ENCODE measurements around the gene IL20RA.
"Not testable (repeated sequence)": the region's sequence is repeated elsewhere in the genome, so short reads cannot be mapped to it uniquely, and the experiment has no call there.

IL20RA gene

GRCh38 chr6:136982928-136983327 is 61.8 kb downstream of the IL20RA start:
- H3K4me3 ChIP-seq (ENCODE audit: low read depth, low read length): no peak overlapping the region
- TF ChIP-seq CTCF (IDR thresholded peaks at IDR 0.05): no peak
- no peak overlapping the region for H3K27ac ChIP-seq
- no peaks in the 10 kb centered on the region for H3K79me2 ChIP-seq
- H2AFZ ChIP-seq: no peak overlapping the region
- no peaks in the 10 kb centered on the region for H3K36me3 ChIP-seq (ENCODE audit: control insufficient read depth, insufficient read depth, low read length)
- H3K4me2 ChIP-seq (ENCODE audit: low read length): no peak overlapping the region
- no peaks in the 10 kb centered on the region for H3K27me3 ChIP-seq (ENCODE audit: control insufficient read depth, insufficient read depth, low read length)
- H3K9me3 ChIP-seq (ENCODE audit: control insufficient read depth, low read length): no peaks in the 10 kb centered on the region
- no peak overlapping the region for H3K9ac ChIP-seq
- H3K4me1 ChIP-seq: peaks cover 4% of the 10 kb centered on the region

GRCh38 chr6:136980070-136980469 is 64.7 kb downstream of the IL20RA start:
- H3K79me2 ChIP-seq: no peaks in the 10 kb centered on the region
- no peak overlapping the region for H3K4me2 ChIP-seq (ENCODE audit: low read length)
- TF ChIP-seq CTCF (IDR thresholded peaks at IDR 0.05): no peak
- no peak overlapping the region for H2AFZ ChIP-seq
- no peak overlapping the region for H3K9ac ChIP-seq
- H3K27ac ChIP-seq: no peak overlapping the region
- H3K27me3 ChIP-seq (ENCODE audit: control insufficient read depth, insufficient read depth, low read length): no peaks in the 10 kb centered on the region
- H3K4me3 ChIP-seq (ENCODE audit: low read depth, low read length): no peak overlapping the region
- H3K36me3 ChIP-seq (ENCODE audit: control insufficient read depth, insufficient read depth, low read length): no peaks in the 10 kb centered on the region
- H3K4me1 ChIP-seq: peaks cover 4% of the 10 kb centered on the region
- no peaks in the 10 kb centered on the region for H3K9me3 ChIP-seq (ENCODE audit: control insufficient read depth, low read length)

GRCh38 chr6:136979206-136979605 is 65.6 kb downstream of the IL20RA start:
- no peaks in the 10 kb centered on the region for H3K79me2 ChIP-seq
- H3K4me2 ChIP-seq (ENCODE audit: low read length): no peak overlapping the region
- no peaks in the 10 kb centered on the region for H3K36me3 ChIP-seq (ENCODE audit: control insufficient read depth, insufficient read depth, low read length)
- no peak overlapping the region for H3K27ac ChIP-seq
- no peak for TF ChIP-seq CTCF (IDR thresholded peaks at IDR 0.05)
- H3K9me3 ChIP-seq (ENCODE audit: control insufficient read depth, low read length): no peaks in the 10 kb centered on the region
- peaks cover 4% of the 10 kb centered on the region for H3K4me1 ChIP-seq
- H2AFZ ChIP-seq: no peak overlapping the region
- no peaks in the 10 kb centered on the region for H3K27me3 ChIP-seq (ENCODE audit: control insufficient read depth, insufficient read depth, low read length)
- H3K9ac ChIP-seq: no peak overlapping the region
- H3K4me3 ChIP-seq (ENCODE audit: low read depth, low read length): no peak overlapping the region

GRCh38 chr6:136977075-136977474 is 67.7 kb downstream of the IL20RA start:
- H3K79me2 ChIP-seq: no peaks in the 10 kb centered on the region
- no peak overlapping the region for H2AFZ ChIP-seq
- no peaks in the 10 kb centered on the region for H3K4me1 ChIP-seq
- no peak overlapping the region for H3K4me2 ChIP-seq (ENCODE audit: low read length)
- H3K9me3 ChIP-seq (ENCODE audit: control insufficient read depth, low read length): no peaks in the 10 kb centered on the region
- H3K27me3 ChIP-seq (ENCODE audit: control insufficient read depth, insufficient read depth, low read length): no peaks in the 10 kb centered on the region
- no peaks in the 10 kb centered on the region for H3K36me3 ChIP-seq (ENCODE audit: control insufficient read depth, insufficient read depth, low read length)
- H3K9ac ChIP-seq: no peak overlapping the region
- H3K4me3 ChIP-seq (ENCODE audit: low read depth, low read length): no peak overlapping the region
- H3K27ac ChIP-seq: no peak overlapping the region
- TF ChIP-seq CTCF (IDR thresholded peaks at IDR 0.05): no peak

GRCh38 chr6:136975089-136975715 is 69.6 kb downstream of the IL20RA start:
- no peaks in the 10 kb centered on the region for H3K36me3 ChIP-seq (ENCODE audit: control insufficient read depth, insufficient read depth, low read length)
- no peak overlapping the region for H3K4me2 ChIP-seq (ENCODE audit: low read length)
- H3K4me3 ChIP-seq (ENCODE audit: low read depth, low read length): no peak overlapping the region
- no peak overlapping the region for H3K27ac ChIP-seq
- no peak for TF ChIP-seq CTCF (IDR thresholded peaks at IDR 0.05)
- H2AFZ ChIP-seq: no peak overlapping the region
- no peaks in the 10 kb centered on the region for H3K9me3 ChIP-seq (ENCODE audit: control insufficient read depth, low read length)
- H3K4me1 ChIP-seq: no peaks in the 10 kb centered on the region
- H3K79me2 ChIP-seq: no peaks in the 10 kb centered on the region
- H3K27me3 ChIP-seq (ENCODE audit: control insufficient read depth, insufficient read depth, low read length): no peaks in the 10 kb centered on the region
- no peak overlapping the region for H3K9ac ChIP-seq

GRCh38 chr6:136973781-136974180 is 71.0 kb downstream of the IL20RA start:
- H2AFZ ChIP-seq; H3K79me2 ChIP-seq; H3K27ac ChIP-seq; H3K9ac ChIP-seq; H3K27me3 ChIP-seq (ENCODE audit: control insufficient read depth, insufficient read depth, low read length); H3K36me3 ChIP-seq (ENCODE audit: control insufficient read depth, insufficient read depth, low read length); H3K4me2 ChIP-seq (ENCODE audit: low read length); H3K4me1 ChIP-seq; H3K4me3 ChIP-seq (ENCODE audit: low read depth, low read length); H3K9me3 ChIP-seq (ENCODE audit: control insufficient read depth, low read length): not testable (repeated sequence)
